ENCODE results near the gene SIK1.
"Not testable (repeated sequence)": the region's sequence is repeated elsewhere in the genome, so short reads cannot be mapped to it uniquely, and the experiment has no call there.

The SIK1 gene

DNA sequence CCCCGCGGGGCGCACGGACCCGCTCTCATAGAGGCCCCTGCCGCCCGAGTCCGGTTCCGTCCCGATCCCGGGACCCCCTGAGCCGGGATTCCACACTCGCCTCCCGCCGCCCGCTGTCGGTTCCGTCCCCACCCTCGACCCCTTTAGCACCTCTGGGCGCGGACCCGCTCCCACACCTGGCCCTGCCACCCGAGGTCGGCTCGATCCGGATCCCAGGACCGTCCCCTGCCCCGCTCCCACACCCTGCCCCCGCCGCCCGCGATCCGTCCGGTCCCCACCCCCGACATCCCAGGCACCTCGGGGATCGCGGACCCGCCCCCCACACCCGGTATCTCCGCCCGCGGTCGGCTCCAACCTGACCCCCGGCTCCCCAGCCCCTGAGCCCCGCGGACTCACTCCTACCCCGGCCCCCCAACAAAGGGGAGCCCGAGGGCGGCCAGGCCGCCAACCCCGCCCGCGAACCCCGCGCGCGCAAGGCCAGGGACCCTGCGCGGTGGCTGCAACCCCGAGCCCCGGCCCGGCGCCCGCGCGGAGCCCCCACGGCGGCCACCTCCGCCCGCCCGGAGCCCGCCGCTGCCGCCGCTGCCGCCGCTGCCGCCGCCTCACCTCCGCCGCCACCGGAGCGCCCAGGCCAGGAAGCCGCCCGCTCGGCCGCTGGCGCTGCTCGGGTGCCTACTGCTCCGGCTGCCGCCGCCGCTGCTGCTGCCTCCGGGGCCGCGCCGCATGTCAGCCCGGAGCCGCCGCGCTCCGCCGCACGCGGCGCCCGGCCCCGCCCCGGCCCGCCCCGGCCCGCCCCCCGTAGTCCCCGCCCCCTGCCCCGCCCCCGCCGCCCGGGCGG, at the start of gene SIK1:
TSS of gene SIK1 (minus strand) at position 728 of the 838 bp plus-strand sequence. CDS start 953 bp downstream, outside the sequence.
- not testable (repeated sequence) for DNase-seq

DNA sequence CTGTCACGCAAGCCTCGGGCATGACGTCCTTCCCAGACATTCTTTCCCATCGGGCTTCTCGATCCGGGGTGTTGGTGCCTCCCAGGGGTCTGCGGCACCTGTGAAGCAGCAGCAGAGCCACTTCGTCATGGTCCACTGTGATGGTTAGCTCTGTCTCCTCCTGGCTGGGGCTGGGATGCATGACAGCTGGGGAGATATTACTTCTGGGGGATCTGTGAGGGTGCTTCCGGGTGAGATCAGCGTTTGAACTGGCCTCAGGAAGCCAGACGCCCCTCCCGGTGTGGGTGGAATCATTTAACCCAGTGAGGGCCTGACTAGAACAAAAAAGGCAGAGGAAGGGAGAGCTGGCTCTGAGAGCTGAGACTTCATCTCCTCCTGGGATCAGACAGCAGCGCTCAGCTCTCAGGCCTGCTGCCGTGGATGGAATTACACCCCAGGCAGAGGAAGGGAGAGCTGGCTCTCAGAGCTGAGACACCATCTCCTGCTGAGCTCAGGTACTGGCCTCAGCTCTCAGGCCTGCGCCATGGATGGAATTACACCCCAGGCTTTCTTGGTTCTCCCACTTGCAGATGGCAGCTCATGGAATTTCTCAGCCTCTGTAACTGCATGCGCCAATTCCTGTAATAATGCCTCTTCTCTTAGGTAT, 44.8 kb upstream of the SIK1 start:
- not testable (repeated sequence) for DNase-seq

DNA sequence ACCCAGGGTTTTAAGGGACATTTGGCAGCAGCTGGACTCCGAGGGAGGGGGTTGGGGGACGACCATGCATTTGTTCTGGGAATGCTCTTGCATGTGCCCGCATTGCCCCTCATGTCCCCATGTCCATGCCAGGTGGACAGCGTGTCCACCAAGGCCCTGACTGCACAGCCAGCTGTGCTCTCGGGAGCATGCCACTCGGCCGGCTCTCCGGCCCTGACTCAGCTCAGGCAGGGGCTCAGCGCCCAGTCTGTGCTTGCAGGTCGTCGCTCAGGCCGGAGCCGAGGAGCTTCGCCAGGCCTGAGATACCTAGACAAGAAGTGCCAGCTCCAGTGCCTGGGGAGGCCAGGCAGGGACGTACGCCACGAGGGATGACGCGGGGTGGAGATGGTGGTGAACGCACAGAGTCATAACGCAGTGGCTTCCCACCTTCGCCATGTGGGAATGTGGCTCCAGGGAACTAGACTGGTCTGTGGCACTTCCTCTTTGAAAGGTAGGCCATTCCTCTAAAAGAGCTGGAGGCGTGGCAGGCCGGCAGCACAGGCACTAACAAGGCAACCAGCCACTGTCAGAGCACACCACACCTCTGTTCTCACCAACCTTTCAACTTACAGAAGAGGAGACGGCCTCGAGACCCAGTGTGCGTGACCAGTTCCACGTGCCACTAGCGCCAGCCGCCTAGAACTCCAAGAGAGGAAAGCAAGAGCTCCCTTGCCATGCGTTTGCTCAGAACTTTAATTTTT, 43.0 kb upstream of the SIK1 start:
- DNase-seq = not testable (repeated sequence)

DNA sequence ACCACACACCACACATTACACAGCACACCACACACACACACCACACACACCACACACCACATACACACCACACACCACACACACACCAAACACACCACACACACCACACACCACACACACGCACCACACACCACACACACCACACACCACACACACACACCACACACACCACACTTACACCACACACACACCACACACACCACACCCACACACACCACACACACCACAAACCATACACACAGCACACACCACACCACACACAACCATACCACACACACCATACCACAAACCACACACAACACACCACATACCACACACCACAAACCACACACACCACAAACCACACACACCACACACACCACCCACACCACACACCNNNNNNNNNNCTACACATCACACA, 40.9 kb upstream of the SIK1 start:
- no peak for DNase-seq

DNA sequence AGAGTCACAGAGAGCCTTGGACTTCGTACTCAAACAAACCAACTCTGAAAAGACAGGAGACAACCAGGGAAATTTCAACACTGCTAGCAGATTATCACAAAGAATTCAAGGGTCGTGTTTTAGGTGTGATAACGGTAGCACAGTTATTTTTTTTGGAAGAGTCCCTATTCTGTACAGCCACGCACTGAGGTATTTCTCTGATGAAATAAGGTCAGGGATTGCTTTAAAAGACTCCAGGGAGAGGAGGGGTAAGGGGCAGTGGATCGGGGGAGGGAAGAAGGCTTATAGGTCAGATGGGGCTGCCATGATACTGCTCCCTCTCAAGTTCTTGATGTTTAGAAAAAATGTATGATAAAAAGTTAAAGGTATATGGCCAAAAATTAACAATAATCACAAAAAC, 38.2 kb upstream of the SIK1 start:
- DNase-seq = not testable (repeated sequence)

DNA sequence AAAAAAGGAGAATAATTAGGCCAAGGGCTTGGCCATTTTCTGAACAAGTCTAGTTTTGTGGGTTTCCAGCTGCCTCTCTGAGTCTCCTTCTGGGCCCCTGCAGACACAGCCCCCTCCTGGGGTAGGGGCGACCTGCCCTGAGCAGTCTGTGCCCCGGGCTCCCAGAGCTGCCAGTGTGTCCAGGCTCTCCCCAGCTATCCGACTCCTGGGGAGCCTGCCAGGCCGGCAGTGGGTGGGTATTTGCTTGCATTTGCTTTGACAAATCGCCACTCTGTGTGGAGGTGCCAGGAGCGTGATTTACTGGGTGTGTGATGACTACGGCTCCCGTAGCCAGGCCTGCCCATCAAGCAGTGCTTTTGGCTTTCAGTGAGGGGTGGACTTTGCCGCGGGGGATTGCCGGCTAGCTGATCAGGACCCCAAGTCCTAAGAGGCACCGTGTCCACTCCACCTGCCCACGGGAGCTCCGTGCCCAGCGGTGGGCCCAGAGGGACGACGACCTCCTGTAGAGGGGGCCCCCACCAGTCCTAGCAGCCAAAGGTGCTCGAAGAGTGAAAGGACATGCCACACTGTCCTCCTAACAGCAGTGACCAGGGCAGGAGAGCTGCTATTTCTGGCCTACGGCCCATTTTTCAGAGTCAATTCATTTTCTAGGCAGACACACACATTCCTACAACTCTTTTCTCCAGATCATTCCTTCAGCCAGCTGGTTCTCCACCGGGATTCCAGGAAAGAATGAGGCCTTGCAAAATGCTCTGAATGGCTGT, 36.7 kb upstream of the SIK1 start:
- not testable (repeated sequence) for DNase-seq

DNA sequence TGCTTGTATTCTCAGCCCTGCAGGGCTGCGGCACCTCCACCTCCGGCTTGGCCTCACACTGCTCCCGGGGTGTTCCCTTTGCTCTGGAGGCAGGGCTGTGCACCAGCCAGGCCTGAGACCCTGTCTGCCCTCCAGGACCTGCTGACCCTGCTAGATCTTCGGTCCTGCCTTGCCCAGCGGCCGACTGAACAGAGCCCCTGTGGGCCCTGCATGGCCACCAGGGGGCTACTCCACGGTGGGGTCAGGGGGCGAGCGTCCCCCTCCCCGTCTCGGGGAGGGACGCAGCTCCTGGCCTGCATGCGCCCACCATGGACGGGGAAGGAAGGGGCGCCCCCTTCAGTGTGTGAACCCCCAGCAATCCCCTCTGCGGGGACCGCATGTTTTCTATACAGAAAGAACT, 36.0 kb upstream of the SIK1 start:
- DNase-seq = not testable (repeated sequence)

DNA sequence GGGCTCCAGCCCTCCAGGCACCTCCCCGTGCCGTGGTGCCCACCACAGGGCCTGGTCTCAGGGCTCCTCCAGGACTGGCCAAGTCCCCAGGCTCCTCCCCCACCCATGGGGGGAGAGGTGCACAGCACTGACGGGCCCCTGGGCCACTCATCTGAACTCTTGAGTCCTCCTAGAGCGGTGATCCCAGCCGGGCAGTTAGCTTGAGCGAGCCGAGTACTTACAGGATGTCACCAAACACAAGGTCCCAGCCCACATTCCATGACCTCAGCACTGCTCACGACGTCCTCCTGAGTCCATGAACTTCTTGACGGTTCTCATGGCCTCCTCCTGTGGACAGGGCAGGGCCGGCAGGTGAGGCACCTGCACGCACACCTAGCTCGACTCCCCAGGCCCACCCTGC, 33.5 kb upstream of the SIK1 start:
- DNase-seq = not testable (repeated sequence)

DNA sequence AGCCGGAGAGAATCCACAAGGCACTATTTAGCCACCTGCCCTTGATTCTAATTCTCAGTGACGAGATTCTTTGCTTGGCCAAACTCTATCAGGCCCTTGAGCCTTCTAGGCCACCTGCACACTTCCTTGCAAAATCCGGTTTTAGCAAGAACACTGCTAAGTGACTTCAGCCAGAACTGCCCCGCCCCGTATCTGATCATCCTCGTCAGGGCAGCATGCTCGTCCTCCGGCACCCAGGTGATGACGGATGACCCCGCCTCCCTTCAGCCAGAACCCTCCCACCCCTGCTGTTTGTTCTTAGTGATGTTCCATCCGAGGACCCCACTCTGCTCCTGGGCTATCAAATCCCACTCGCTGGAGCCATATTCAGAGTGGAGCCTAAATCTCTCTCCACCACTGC, 32.1 kb upstream of the SIK1 start:
- DNase-seq = not testable (repeated sequence)

DNA sequence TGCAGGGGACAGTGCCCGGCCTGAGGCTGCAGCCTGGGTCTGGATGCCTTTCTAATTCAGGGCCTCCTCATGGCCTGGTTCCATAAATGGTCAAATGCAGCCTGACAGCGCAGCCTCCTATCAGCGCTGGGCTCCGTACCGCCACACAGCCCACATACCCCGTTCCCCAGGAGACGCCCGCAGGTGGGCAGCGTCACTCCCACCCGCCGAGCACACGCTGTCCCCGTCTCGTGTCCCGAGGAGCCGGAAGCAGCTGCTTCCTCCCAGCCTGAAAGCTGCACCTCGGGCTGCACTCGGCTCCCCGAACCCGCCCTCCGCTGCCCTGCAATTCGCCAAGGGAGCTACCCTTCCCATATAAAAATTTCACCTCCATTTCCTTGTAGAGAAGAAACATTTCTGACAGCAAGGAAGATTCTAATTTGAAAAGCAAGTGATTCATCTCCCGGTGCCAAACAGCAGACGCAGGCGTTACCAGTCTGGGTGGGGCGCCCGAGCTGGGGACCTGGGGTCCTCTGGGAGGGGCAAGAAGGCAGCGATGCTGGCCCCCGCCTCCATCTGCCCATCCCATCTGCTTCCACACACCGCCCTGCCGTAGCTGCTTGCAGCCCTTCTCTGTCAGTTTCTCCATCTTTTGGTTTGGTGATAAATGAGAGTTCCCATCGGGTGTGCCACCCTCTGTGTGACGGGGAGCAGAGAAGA, 29.8 kb upstream of the SIK1 start:
- not testable (repeated sequence) for DNase-seq

DNA sequence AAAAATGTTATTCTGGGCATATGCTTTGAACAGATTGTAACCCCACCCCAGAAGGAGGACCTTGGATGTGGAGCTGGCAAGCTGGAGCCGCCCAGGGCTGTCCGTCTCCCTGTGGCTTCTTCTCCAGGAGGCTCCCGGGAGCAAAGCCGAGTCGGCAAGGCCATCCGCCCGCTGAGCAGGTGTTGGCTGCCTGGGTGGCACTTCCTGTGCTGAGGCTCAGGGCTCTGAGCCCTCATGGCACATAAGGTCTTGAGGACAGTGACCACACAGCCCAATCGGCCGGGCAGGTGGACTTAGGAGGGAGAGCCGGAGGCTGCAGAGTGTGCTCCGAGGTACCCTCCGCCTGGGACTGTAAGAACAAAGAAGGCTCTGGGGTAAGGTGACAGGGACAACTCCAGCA, 28.8 kb upstream of the SIK1 start:
- DNase-seq = not testable (repeated sequence)

DNA sequence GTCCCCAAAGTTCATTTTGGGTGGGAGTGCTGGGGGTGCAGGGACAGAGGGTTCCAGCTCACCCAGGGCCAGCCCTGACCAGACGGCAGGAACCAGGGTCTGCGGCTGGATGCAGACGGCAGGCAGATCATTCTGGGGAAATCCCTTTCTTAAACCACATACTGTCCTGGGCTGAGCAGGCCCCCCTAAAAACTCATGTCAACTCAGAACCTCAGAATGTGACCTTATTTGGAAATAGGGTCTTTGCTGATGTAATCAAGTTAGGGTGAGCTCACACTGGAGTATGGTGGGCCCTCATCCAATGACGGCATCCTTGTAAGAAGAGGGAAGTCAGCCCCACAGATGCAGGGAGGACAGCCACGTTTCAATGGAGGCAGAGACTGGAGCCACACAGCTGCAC, 27.2 kb upstream of the SIK1 start:
- not testable (repeated sequence) for DNase-seq

DNA sequence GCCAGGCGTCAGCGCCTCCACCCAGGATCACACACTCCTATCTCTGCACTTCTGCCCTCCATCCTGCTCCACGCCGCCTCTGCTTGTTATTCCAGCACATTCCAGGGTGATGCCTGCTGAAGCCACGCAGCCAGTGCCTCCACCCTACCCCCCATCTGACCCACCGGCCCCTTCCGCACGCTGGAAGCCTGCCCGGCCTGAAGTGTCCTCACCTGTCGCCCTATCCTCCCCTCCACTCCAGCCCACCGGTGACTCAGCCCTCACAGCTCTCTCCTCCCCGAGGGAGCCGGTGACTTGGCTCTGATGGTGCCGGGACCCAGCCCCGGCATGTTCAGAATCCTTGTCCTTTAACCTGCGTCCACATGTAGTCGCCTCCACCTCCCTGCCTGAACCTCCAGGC, 24.9 kb upstream of the SIK1 start:
- not testable (repeated sequence) for DNase-seq

DNA sequence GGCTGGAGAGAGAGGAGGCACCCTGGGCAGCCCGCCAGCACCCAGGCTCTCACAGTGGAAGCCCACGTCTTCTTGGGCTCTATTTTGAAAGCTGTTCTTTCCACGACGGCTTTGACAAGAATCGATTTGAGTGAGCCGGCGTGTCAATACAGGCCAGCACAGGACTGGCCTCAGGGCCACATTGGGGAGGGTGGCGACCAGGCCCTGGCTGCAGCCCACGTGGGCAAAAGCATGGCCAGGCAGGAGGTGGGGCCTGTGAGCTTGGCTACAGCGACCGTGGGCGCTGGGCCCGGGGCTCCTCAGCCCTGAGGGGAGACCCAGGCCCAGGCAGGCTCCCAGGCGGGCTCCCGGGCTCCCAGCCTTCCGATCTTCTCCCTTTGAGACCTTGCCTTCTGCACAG, 23.4 kb upstream of the SIK1 start:
- DNase-seq = not testable (repeated sequence)

DNA sequence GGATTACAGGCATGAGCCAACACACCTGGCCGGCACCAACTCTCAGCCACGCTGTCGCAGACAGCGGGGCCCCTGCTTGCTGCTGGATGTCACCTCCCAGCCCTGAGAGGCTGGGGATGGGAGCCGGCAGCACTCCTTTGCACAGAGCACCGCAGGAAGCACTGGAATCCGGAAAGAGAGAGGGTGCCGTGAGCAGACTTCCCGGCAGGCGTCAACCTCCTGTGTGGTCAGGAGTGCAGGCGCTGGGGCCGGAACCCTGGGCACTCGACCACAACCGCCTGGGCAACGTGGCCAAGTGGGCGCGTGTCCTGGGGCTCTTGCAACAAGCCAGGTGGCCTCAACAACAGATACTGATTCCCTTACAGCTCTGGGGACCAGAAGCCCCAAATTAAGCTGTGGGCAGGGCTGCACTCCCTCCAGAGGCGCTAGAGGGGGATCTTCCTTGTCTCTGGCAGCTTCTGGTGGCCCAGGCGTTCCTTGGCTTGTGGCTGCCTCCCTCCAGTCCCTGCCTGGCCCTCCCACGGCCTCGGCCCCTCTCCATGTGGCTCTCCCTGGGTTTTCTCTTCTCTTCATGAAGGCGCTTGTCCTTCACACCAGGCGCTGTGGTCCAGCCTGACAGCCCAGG, 20.5 kb upstream of the SIK1 start:
- DNase-seq = not testable (repeated sequence)

DNA sequence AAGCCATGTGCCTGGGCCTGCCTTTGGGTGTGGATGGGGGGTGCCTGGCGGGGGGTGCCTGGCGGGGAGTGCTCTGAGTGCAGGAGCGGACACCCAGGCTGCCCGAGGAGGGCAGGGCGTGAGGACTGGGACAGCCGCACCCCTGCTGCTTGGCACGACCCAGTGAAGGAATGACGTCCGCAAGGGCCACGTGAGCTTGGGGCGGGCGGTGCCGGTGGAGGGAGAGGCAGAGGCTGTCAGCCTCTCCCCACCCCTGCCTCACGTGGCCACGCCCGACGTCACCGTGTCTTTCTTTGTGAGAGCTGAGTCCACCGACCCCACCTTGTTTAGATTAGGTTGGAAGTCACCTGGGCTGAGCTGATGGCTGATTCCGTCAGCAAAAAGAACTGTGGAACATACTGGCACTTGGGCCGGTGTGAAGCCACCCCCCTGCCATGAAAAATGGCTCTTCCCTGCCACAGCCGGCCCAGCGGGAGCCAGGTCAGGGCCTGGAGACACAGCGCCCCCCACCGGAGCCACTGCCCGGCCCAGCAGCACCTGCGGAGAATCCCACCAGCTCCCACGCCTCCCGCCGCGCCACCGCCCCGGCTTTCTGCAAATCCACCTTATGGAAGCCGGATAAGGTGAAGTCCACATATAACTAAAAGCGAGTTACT, 19.5 kb upstream of the SIK1 start:
- DNase-seq = not testable (repeated sequence)

DNA sequence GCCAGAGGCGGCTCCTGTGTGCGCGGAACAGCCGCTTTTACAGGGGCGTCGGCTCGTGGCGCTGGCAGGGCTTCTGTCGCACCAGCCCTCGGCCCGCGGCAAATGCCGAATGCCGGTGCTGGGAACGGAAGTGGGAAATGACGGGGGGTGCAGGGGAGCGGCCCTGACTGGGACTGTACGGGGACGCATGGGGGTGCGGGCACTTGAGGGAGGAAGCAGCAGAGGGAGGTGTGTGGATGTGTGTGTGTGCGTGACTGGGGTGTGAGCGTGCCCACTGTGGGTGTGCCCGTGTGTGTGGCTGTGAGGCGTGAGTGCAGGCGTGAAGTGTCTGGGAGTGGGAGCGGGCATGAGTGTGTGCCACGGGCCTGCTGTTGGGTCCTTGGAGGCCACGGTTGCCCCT, 17.6 kb upstream of the SIK1 start:
- not testable (repeated sequence) for DNase-seq

DNA sequence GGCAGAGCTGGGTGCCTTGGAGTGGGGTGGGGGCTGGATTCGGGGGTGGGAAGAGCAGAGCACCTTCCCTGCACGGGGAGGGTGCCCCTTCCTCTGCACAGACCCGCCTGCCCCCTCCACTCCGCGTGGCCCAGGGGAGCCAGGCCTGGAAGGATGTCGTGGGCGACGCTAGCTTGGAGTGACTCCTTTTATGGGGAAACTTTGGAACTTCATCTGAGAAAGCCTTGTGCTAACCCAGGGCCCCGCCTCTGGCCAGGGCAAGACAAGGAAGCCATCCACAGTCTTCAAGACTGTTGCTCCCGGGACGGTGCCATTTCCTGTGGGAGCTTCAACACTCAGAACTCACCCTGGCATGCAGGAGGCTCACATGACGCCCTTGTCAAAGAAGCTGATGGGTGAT, 15.6 kb upstream of the SIK1 start:
- not testable (repeated sequence) for DNase-seq

DNA sequence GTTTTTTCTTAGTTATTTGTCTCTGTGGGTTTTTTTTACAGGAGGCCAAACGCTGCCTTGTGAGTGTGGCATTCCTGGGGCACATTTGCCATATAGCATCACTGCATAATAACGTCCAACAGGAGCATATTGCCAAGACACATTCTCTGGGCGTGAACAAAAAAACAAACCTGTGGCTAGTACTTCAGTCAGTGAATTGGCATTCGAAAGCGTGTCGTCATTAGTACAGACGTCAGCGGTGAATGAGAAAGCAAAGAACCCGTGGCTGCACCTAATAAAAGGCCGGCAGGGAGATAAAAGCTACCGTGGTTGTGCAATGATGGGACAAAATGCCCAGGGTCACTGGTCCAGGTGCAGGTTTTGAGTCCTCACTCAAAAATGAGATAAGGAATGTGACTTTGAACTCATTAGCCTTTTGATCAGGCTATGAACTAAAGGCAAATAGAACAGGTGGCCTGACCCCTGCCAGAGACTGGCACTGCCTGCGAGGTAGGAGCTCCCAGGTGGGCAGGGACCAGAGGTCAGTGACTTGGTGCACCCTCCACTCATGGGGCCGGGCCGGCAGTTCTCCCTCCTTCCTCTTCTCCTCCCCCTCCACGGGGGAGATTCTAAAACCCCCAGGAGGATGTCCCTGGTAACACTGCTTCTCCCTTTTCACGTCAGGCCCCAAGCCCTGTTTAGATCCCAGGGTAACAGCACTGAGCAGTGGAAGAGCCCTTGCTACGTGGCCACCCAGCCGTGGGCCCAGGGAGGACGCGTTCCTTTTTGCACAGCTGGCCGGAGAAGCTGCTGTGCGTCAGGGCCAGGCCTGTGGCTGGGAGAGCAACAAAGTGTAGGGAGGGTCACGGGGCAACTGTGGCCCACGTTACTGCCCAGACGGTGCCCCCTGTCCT, 14.2 kb upstream of the SIK1 start:
- DNase-seq = not testable (repeated sequence)

Measured in activated naive CD4-positive, alpha-beta T cell treated with Interleukin-2 at 50 U/mL for 16 hours (primary cell).